IMR-90 (cell line): Measurements from ENCODE around the gene GAS6. TPM values are rescaled to one million over a fixed set of nuclear protein-coding genes. Genes with fewer than 3 reads are reported as not detected.

Experiments
- ATAC-seq: fragments of 200-7000 bp; cut with Tn5 transposase; 2 replicates; pipeline ENCODE4 v1.9.1; 2020; ENCODE audit warnings: low read depth, mild to moderate bottlenecking, moderate library complexity
- BruUV-seq: library from RNA; stranded (reverse); fragments of 400-500 nt; replicated peaks from 2 replicates; lab custom pipeline; 2021; lab: Mats Ljungman, UMichigan
- CTCF ChIA-PET: fragments of 300-600 bp; formaldehyde crosslinking; extraction: SDS; loops from one replicate; lab custom pipeline; 2021; ENCODE audit warnings: antibody characterized with exemption; lab: Yijun Ruan, JAX
- POLR2A ChIA-PET: fragments of 300-600 bp; sonication (Branson Sonifier 250); formaldehyde crosslinking; loops from one replicate; lab custom pipeline; 2022; ENCODE audit warnings: antibody characterized with exemption; ENCODE audit not compliant: unreplicated experiment; lab: Charles Lee
- DNase-seq: peaks from one replicate; pipeline ENCODE4 v3.0.0; 2013
- H2AFZ ChIP-seq: replicated peaks from 2 replicates; pipeline ENCODE3; 2013; ENCODE audit warnings: low read length, mild to moderate bottlenecking; ENCODE audit not compliant: poor library complexity
- H2AK5ac ChIP-seq: 2 replicates; pipeline ENCODE4 v1.6.1; 2013; ENCODE audit warnings: low read depth, low read length, inconsistent platforms
- H2AK9ac ChIP-seq: replicated peaks from 2 replicates; pipeline ENCODE3; 2013; ENCODE audit warnings: mild to moderate bottlenecking, low read depth, low read length, moderate library complexity; ENCODE audit not compliant: poor library complexity
- H2BK120ac ChIP-seq: 2 replicates; pipeline ENCODE4 v1.6.1; 2013; ENCODE audit warnings: low read depth, low read length, inconsistent platforms
- H2BK15ac ChIP-seq: 3 replicates; pipeline ENCODE4 v1.6.1; 2013; ENCODE audit warnings: low read depth, low read length, inconsistent platforms
- H2BK20ac ChIP-seq: 2 replicates; pipeline ENCODE4 v1.6.1; 2013; ENCODE audit warnings: low read depth, mild to moderate bottlenecking, inconsistent platforms, low read length, moderate library complexity
- H2BK5ac ChIP-seq: 2 replicates; pipeline ENCODE4 v1.6.1; 2013; ENCODE audit warnings: mild to moderate bottlenecking, low read depth, low read length, inconsistent platforms; ENCODE audit not compliant: poor library complexity, severe bottlenecking
- H3K14ac ChIP-seq: replicated peaks from 2 replicates; pipeline ENCODE4 v1.6.1; 2013; ENCODE audit warnings: low read depth, low read length, inconsistent platforms
- H3K18ac ChIP-seq: 2 replicates; pipeline ENCODE4 v1.6.1; 2013; ENCODE audit warnings: low read depth, low read length, control low read depth
- H3K23ac ChIP-seq: 2 replicates; pipeline ENCODE4 v1.6.1; 2013; ENCODE audit warnings: low read depth, low read length, inconsistent platforms
- H3K27ac ChIP-seq: 2 replicates; pipeline ENCODE4 v1.5.1; 2013; ENCODE audit warnings: mild to moderate bottlenecking, control low read depth, low read length; ENCODE audit not compliant: insufficient read depth
- H3K27me3 ChIP-seq: 2 replicates; pipeline ENCODE4 v1.6.1; 2013; ENCODE audit warnings: low read length; ENCODE audit not compliant: control insufficient read depth, insufficient read depth
- H3K36me3 ChIP-seq: 2 replicates; pipeline ENCODE4 v1.6.1; 2013; ENCODE audit warnings: low read length, mixed read lengths; ENCODE audit not compliant: control insufficient read depth, insufficient read depth
- H3K4ac ChIP-seq: 2 replicates; pipeline ENCODE4 v1.6.1; 2013; ENCODE audit warnings: low read depth, low read length, inconsistent platforms
- H3K4me1 ChIP-seq: 2 replicates; pipeline ENCODE4 v1.6.1; 2013; ENCODE audit warnings: low read length, mixed read lengths; ENCODE audit not compliant: control insufficient read depth, insufficient read depth
- H3K4me2 ChIP-seq: 2 replicates; pipeline ENCODE4 v1.6.1; 2013; ENCODE audit warnings: low read depth, mild to moderate bottlenecking, control low read depth, low read length, moderate library complexity
- H3K4me3 ChIP-seq: 2 replicates; pipeline ENCODE4 v1.5.1; 2013; ENCODE audit warnings: low read depth, mild to moderate bottlenecking, control low read depth, low read length, moderate library complexity; ENCODE audit not compliant: insufficient read depth
- H3K56ac ChIP-seq: 2 replicates; pipeline ENCODE4 v1.6.1; 2013; ENCODE audit warnings: low read length, inconsistent platforms; ENCODE audit not compliant: insufficient read depth; ENCODE audit errors: extremely low read depth
- H3K79me1 ChIP-seq, 2 experiments: 2 replicates each; pipeline ENCODE4 v1.6.1; 2013; ENCODE audit warnings: low read length in 2 of 2, inconsistent platforms in 1 of 2, low read depth in 1 of 2
- H3K9ac ChIP-seq: 2 replicates; pipeline ENCODE4 v1.6.1; 2013; ENCODE audit warnings: low read depth, low read length, control low read depth
- H3K9me1 ChIP-seq: 2 replicates; pipeline ENCODE4 v1.6.1; 2013; ENCODE audit warnings: low read length, inconsistent platforms; ENCODE audit not compliant: insufficient read depth
- H3K9me3 ChIP-seq: 2 replicates; pipeline ENCODE4 v1.6.1; 2013; ENCODE audit warnings: low read length; ENCODE audit not compliant: control insufficient read depth, insufficient read depth
- H4K20me1 ChIP-seq: 2 replicates; pipeline ENCODE4 v1.6.1; 2013; ENCODE audit warnings: low read length, inconsistent platforms; ENCODE audit not compliant: insufficient read depth
- H4K5ac ChIP-seq: 2 replicates; pipeline ENCODE4 v1.6.1; 2013; ENCODE audit warnings: mild to moderate bottlenecking, low read depth, low read length, control low read depth
- H4K8ac ChIP-seq, 2 experiments: 2 replicates each; pipeline ENCODE4 v1.6.1; 2013; ENCODE audit warnings: low read depth in 2 of 2, low read length in 2 of 2, control low read depth in 1 of 2, inconsistent platforms in 1 of 2
- H4K91ac ChIP-seq: 2 replicates; pipeline ENCODE4 v1.6.1; 2013; ENCODE audit warnings: low read depth, low read length, inconsistent platforms; ENCODE audit not compliant: insufficient read depth
- BHLHE40 ChIP-seq: fragments of 150-350 bp; IDR thresholded peaks from 2 replicates; pipeline ENCODE4 v1.6.1; 2016; ENCODE audit warnings: mild to moderate bottlenecking, low read depth, low read length
- CEBPB ChIP-seq: IDR thresholded peaks from 2 replicates; pipeline ENCODE4 v1.6.1; 2012; ENCODE audit warnings: low read depth, low read length, improper control_type of control experiment
- CHD1 ChIP-seq: IDR thresholded peaks from 2 replicates; pipeline ENCODE4 v1.6.1; 2012; ENCODE audit warnings: low read depth, low read length, improper control_type of control experiment
- CTCF ChIP-seq: conservative IDR thresholded peaks from 2 replicates; pipeline ENCODE4 v1.5.1; 2012; ENCODE audit warnings: mild to moderate bottlenecking, low read depth, low read length, improper control_type of control experiment
- ELK1 ChIP-seq: fragments of 150-350 bp; IDR thresholded peaks from 2 replicates; pipeline ENCODE4 v1.6.1; 2016; ENCODE audit warnings: low read depth, mild to moderate bottlenecking, low read length, moderate library complexity, borderline replicate concordance
- FOS ChIP-seq: fragments of 150-350 bp; IDR thresholded peaks from 2 replicates; pipeline ENCODE4 v1.6.1; 2016; ENCODE audit warnings: low read depth, low read length
- MAFK ChIP-seq: IDR thresholded peaks from 2 replicates; pipeline ENCODE4 v1.6.1; 2012; ENCODE audit warnings: low read depth, low read length, improper control_type of control experiment
- MAZ ChIP-seq: IDR thresholded peaks from 2 replicates; pipeline ENCODE4 v1.6.1; 2012; ENCODE audit warnings: low read depth, mild to moderate bottlenecking, low read length, improper control_type of control experiment, moderate library complexity, borderline replicate concordance
- MXI1 ChIP-seq: IDR thresholded peaks from 2 replicates; pipeline ENCODE4 v1.6.1; 2012; ENCODE audit warnings: low read depth, mild to moderate bottlenecking, low read length, moderate library complexity, borderline replicate concordance
- NFE2L2 ChIP-seq: fragments of 150-350 bp; IDR thresholded peaks from 2 replicates; pipeline ENCODE4 v1.6.1; 2016; ENCODE audit warnings: low read depth, mild to moderate bottlenecking, low read length
- POLR2A ChIP-seq: IDR thresholded peaks from 2 replicates; pipeline ENCODE4 v1.6.1; 2012; ENCODE audit warnings: mild to moderate bottlenecking, low read depth, low read length
- RAD21 ChIP-seq: IDR thresholded peaks from 2 replicates; pipeline ENCODE4 v1.6.1; 2012; ENCODE audit warnings: low read length, improper control_type of control experiment
- RCOR1 ChIP-seq: IDR thresholded peaks from 2 replicates; pipeline ENCODE4 v1.6.1; 2012; ENCODE audit warnings: mild to moderate bottlenecking, low read length, improper control_type of control experiment; ENCODE audit not compliant: insufficient replicate concordance
- RFX5 ChIP-seq: IDR thresholded peaks from 2 replicates; pipeline ENCODE4 v1.8.0; 2012; ENCODE audit warnings: low read depth, mild to moderate bottlenecking, low read length, moderate library complexity
- SMC3 ChIP-seq: fragments of 150-350 bp; IDR thresholded peaks from 2 replicates; pipeline ENCODE4 v1.6.1; 2016; ENCODE audit warnings: low read depth, mild to moderate bottlenecking, antibody characterized with exemption, low read length, moderate library complexity
- USF2 ChIP-seq: fragments of 150-350 bp; IDR thresholded peaks from 2 replicates; pipeline ENCODE4 v1.6.1; 2017; ENCODE audit warnings: mild to moderate bottlenecking, antibody characterized with exemption, low read length, low read depth
- WGBS, 2 experiments: methylation state at CpG; one replicate each; pipeline versions ENCODE4 v1.1.5 to v1.1.7; 2013; ENCODE audit warnings: missing lambda C conversion rate in 2 of 2; ENCODE audit not compliant: insufficient read length in 1 of 2; ENCODE audit errors: extremely low coverage in 2 of 2; 5-methylcytosine and 5-hydroxymethylcytosine counted together
- dilution Hi-C: fragments of 300-500 bp; cut with HindIII; formaldehyde crosslinking; loops from one replicate; pipeline ENCODE4 v1.14.3; 2018; ENCODE audit warnings: low sequenced_read_pairs; ENCODE audit not compliant: unreplicated experiment
- in situ Hi-C: fragments of 300-500 bp; cut with MboI; formaldehyde crosslinking; loops from 3 replicates; pipeline ENCODE4 v1.14.3; 2019; ENCODE audit warnings: low sequenced_read_pairs, inconsistent platforms, mixed read lengths
- intact Hi-C: fragments of 100-400 bp; cut with micrococcal nuclease; formaldehyde crosslinking; loops from 2 replicates; pipeline ENCODE4 v1.10.0; 2022
- polyA plus RNA-seq, 3 experiments: library from polyadenylated mRNA; depleted of rRNA; stranded (reverse); fragments of >200 nt; gene quantifications; 2 replicates each; pipeline ENCODE4 v1.2.3, GENCODE V29; 2012; ENCODE audit warnings: low replicate concordance in 1 of 3
- total RNA-seq: library from RNA; depleted of rRNA; stranded (reverse); fragments of >200 nt; gene quantifications from 2 replicates; pipeline ENCODE4 v1.2.3, GENCODE V29; 2012

GAS6 gene
- total and polyA plus RNA-seq, 2 of the 4 experiments (the other 2 are of a cell fraction) = 220 to 823 TPM

- H3K14ac ChIP-seq = no peak overlapping the region
- no peaks in the 10 kb centered on the region; the same call in 1 of the 2 replicates for H4K20me1 ChIP-seq
- in situ Hi-C loops = no loop called here
- peaks cover 23% of the 10 kb centered on the region for H3K27me3 ChIP-seq
- H2AK9ac ChIP-seq = no peak overlapping the region
- peaks cover 6% of the 10 kb centered on the region; the same call in 1 of the 2 replicates for H3K9me1 ChIP-seq
- H3K4me3 ChIP-seq = no peak overlapping the region
- no peak overlapping the region for H3K4me2 ChIP-seq
- H3K56ac ChIP-seq = no peak overlapping the region
- no peak overlapping the region for H2AK5ac ChIP-seq
- no peaks in the 10 kb centered on the region for H3K79me1 ChIP-seq
- no peak overlapping the region for H3K18ac ChIP-seq
- no peak overlapping the region for H3K27ac ChIP-seq
- H4K91ac ChIP-seq = no peak overlapping the region
- WGBS, 2 experiments = 91% methylated on average over 17 of the region's 24 CpGs; no CpG with 5 or more reads in 1 of the 2 experiments
- no peak overlapping the region for H3K4ac ChIP-seq
- no peak overlapping the region for H4K5ac ChIP-seq
- no peak overlapping the region for H2BK15ac ChIP-seq
- H2BK20ac ChIP-seq = no peak overlapping the region
- TF ChIP-seq SMC3 (no peak), MXI1 (no peak), RAD21 (no peak), MAZ (no peak), POLR2A (no peak), RFX5 (no peak), ELK1 (no peak), BHLHE40 (no peak), RCOR1 (no peak), CHD1 (no peak), FOS (no peak), MAFK (no peak), USF2 (no peak), CEBPB (no peak), CTCF (no peak), NFE2L2 (no peak)
- intact Hi-C loops = no loop called here
- H2BK5ac ChIP-seq = no peak overlapping the region
- DNase-seq = no peak
- H3K9ac ChIP-seq = no peak overlapping the region
- no peaks in the 10 kb centered on the region for H3K4me1 ChIP-seq
- no peak overlapping the region for H2AFZ ChIP-seq
- no TSS peak for BruUV-seq
- H2BK120ac ChIP-seq = no peak overlapping the region
- no peaks in the 10 kb centered on the region for H3K36me3 ChIP-seq
- ChIA-PET POLR2A (no interaction called here), CTCF (no interaction called here)
- H4K8ac ChIP-seq = no peak overlapping the region
- no peak for ATAC-seq
- H3K9me3 ChIP-seq = no peaks in the 10 kb centered on the region
- dilution Hi-C loops = no loop called here
- H3K23ac ChIP-seq = no peak overlapping the region
Measured at GRCh38 chr13:113794764-113795173, 69.1 kb downstream of the GAS6 start.
